SU-DHL-6 (cell line): ENCODE measurements around the gene SMOC2.

ENCODE experiments used
- H2AFZ ChIP-seq: fragments of 200-600 bp; sonication (generic); 2 replicates; pipeline ENCODE4 v1.6.1; 2014; ENCODE audit warnings: low read depth, mild to moderate bottlenecking, moderate library complexity, mixed read lengths, antibody characterized with exemption, low read length; ENCODE audit not compliant: severe bottlenecking
- H3F3A ChIP-seq: fragments of 200-600 bp; shearing (Covaris generic); 2 replicates; pipeline ENCODE4 v1.6.0; 2016; ENCODE audit warnings: antibody characterized with exemption, mild to moderate bottlenecking; ENCODE audit not compliant: insufficient read depth
- H3K27ac ChIP-seq: fragments of 200-600 bp; sonication (generic); 2 replicates; pipeline ENCODE4 v1.5.1; 2016; ENCODE audit warnings: low read depth, mild to moderate bottlenecking, low read length, moderate library complexity, mixed read lengths
- H3K27me3 ChIP-seq: fragments of 200-600 bp; sonication (generic), shearing (Covaris generic); 2 replicates; pipeline ENCODE4 v1.6.0; 2014; ENCODE audit warnings: mild to moderate bottlenecking, low read length
- H3K36me3 ChIP-seq: fragments of 200-600 bp; sonication (generic); 2 replicates; pipeline ENCODE4 v1.6.1; 2014; ENCODE audit warnings: mild to moderate bottlenecking, low read length, mixed read lengths
- H3K4me2 ChIP-seq: fragments of 300-600, 200-600 bp; shearing (Covaris generic), sonication (generic); 2 replicates; pipeline ENCODE4 v1.6.0; 2014; ENCODE audit warnings: low read length, low read depth, mild to moderate bottlenecking; ENCODE audit not compliant: poor library complexity, severe bottlenecking
- H3K4me3 ChIP-seq: fragments of 200-600 bp; sonication (generic); 2 replicates; pipeline ENCODE4 v1.5.1; 2014; ENCODE audit warnings: antibody characterized with exemption, low read length, mild to moderate bottlenecking, mixed read lengths; ENCODE audit not compliant: insufficient read depth, poor library complexity, severe bottlenecking
- H3K79me2 ChIP-seq: fragments of 200-600 bp; sonication (generic); 2 replicates; pipeline ENCODE4 v1.6.1; 2014; ENCODE audit warnings: mild to moderate bottlenecking, low read length, moderate library complexity; ENCODE audit not compliant: insufficient read depth
- H3K9ac ChIP-seq: fragments of 200-600 bp; sonication (generic); 2 replicates; pipeline ENCODE4 v1.7.0; 2014; ENCODE audit warnings: mild to moderate bottlenecking, low read length
- H3K9me2 ChIP-seq: fragments of 200-600 bp; sonication (generic); replicated peaks from 2 replicates; pipeline ENCODE4 v1.6.1; 2014; ENCODE audit warnings: low read length; ENCODE audit not compliant: insufficient read depth
- H3K9me3 ChIP-seq: fragments of 200-600 bp; sonication (generic); 2 replicates; pipeline ENCODE4 v1.6.1; 2014; ENCODE audit warnings: low read length, mixed read lengths; ENCODE audit not compliant: insufficient read depth
- H4K20me1 ChIP-seq: fragments of 200-600 bp; sonication (generic); 2 replicates; pipeline ENCODE4 v1.6.1; 2014; ENCODE audit warnings: low read depth, mild to moderate bottlenecking, antibody characterized with exemption, low read length, moderate library complexity, mixed read lengths
- CTCF ChIP-seq: fragments of 200-600 bp; sonication (generic); IDR thresholded peaks from one replicate; pipeline ENCODE4 v1.5.1; 2017; ENCODE audit warnings: antibody characterized with exemption, mild to moderate bottlenecking, low read length, moderate library complexity; ENCODE audit not compliant: insufficient read depth, poor library complexity, severe bottlenecking
- EZH2phosphoT487 ChIP-seq: fragments of 200-600 bp; sonication (generic), shearing (Covaris generic); conservative IDR thresholded peaks from 2 replicates; pipeline ENCODE4 v1.6.1; 2018; ENCODE audit warnings: mild to moderate bottlenecking, antibody characterized with exemption, low read length, moderate library complexity, mixed read lengths

SMOC2 gene

GRCh38 chr6:168625602-168626001 is 184.6 kb downstream of the SMOC2 start:
- H3K9me3 ChIP-seq: no peaks in the 10 kb centered on the region
- H3F3A ChIP-seq: no peaks in the 10 kb centered on the region
- no peak overlapping the region for H2AFZ ChIP-seq
- H3K4me2 ChIP-seq: no peak overlapping the region
- H3K27ac ChIP-seq: no peak overlapping the region
- no peaks in the 10 kb centered on the region for H3K9me2 ChIP-seq
- H3K79me2 ChIP-seq: no peaks in the 10 kb centered on the region
- H3K36me3 ChIP-seq: no peaks in the 10 kb centered on the region
- no peaks in the 10 kb centered on the region for H3K27me3 ChIP-seq
- no peak overlapping the region for H3K9ac ChIP-seq
- no peak overlapping the region for H3K4me3 ChIP-seq
- H4K20me1 ChIP-seq: no peaks in the 10 kb centered on the region
- no peak for TF ChIP-seq EZH2phosphoT487
- no peak for TF ChIP-seq CTCF

- no peaks in the 10 kb centered on the region for H3K27me3 ChIP-seq
- H3K9me3 ChIP-seq: no peaks in the 10 kb centered on the region
- no peak overlapping the region for H3K4me3 ChIP-seq
- H3K4me2 ChIP-seq: no peak overlapping the region
- H3K79me2 ChIP-seq: no peaks in the 10 kb centered on the region
- H3F3A ChIP-seq: no peaks in the 10 kb centered on the region
- H3K36me3 ChIP-seq: no peaks in the 10 kb centered on the region
- no peak overlapping the region for H3K27ac ChIP-seq
- no peak overlapping the region for H3K9ac ChIP-seq
- TF ChIP-seq EZH2phosphoT487 (no peak), CTCF (no peak)
- H3K9me2 ChIP-seq: no peaks in the 10 kb centered on the region
- H2AFZ ChIP-seq: no peak overlapping the region
- no peaks in the 10 kb centered on the region for H4K20me1 ChIP-seq
Measured at GRCh38 chr6:168626046-168626602, 185.1 kb downstream of the SMOC2 start.

- H3K9me3 ChIP-seq: no peaks in the 10 kb centered on the region
- H3K9ac ChIP-seq: no peak overlapping the region
- no peak overlapping the region for H3K4me2 ChIP-seq
- H2AFZ ChIP-seq: no peak overlapping the region
- no peaks in the 10 kb centered on the region for H3K79me2 ChIP-seq
- H3K4me3 ChIP-seq: no peak overlapping the region
- H3K36me3 ChIP-seq: no peaks in the 10 kb centered on the region
- H3F3A ChIP-seq: no peaks in the 10 kb centered on the region
- H3K27ac ChIP-seq: no peak overlapping the region
- no peaks in the 10 kb centered on the region for H4K20me1 ChIP-seq
- H3K27me3 ChIP-seq: no peaks in the 10 kb centered on the region
- TF ChIP-seq CTCF (no peak), EZH2phosphoT487 (no peak)
- no peaks in the 10 kb centered on the region for H3K9me2 ChIP-seq
Measured at GRCh38 chr6:168627506-168628175, 186.7 kb downstream of the SMOC2 start.
